Neutrophil (primary cell): Measurements from ENCODE around the gene AGAP1.

ENCODE experiments used
- H3K27ac ChIP-seq: fragments of 200-600 bp; sonication (generic); 2 replicates; pipeline ENCODE4 v1.5.1; 2016; ENCODE audit warnings: mild to moderate bottlenecking, moderate library complexity
- H3K27me3 ChIP-seq: fragments of 200-600 bp; sonication (generic); 2 replicates; pipeline ENCODE4 v1.6.0; 2016; ENCODE audit warnings: mild to moderate bottlenecking
- H3K36me3 ChIP-seq: fragments of 200-600 bp; sonication (generic); 2 replicates; pipeline ENCODE4 v1.5.1; 2017
- H3K4me1 ChIP-seq, 2 experiments: fragments of 200-600 bp in 1 of 2; sonication (generic) in 1 of 2; 1 replicate in 1 of 2; 2 replicates in 1 of 2; pipeline versions ENCODE4 v1.5.1 to v1.6.1; 2013 to 2016; ENCODE audit warnings: low read depth in 1 of 2, low read length in 1 of 2, mild to moderate bottlenecking in 1 of 2, moderate library complexity in 1 of 2; ENCODE audit not compliant: control insufficient read depth in 1 of 2, insufficient read depth in 1 of 2
- H3K4me3 ChIP-seq, 2 experiments: fragments of 200-600 bp in 1 of 2; sonication (generic) in 1 of 2; 1 replicate in 1 of 2; 2 replicates in 1 of 2; pipeline ENCODE4 v1.5.1; 2013 to 2016; ENCODE audit warnings: low read depth in 1 of 2, low read length in 1 of 2, mild to moderate bottlenecking in 1 of 2, moderate library complexity in 1 of 2
- H3K9me3 ChIP-seq: fragments of 200-600 bp; sonication (generic); 2 replicates; pipeline ENCODE4 v1.5.1; 2016
- CTCF ChIP-seq: fragments of 200-600 bp; sonication (generic); IDR thresholded peaks from 2 replicates; pipeline ENCODE4 v1.5.1; 2016; ENCODE audit warnings: antibody characterized with exemption

The AGAP1 gene

GRCh38 chr2:235989591-235989990 is 495.7 kb downstream of the AGAP1 start:
- no peak for TF ChIP-seq CTCF
- no peaks in the 10 kb centered on the region for H3K27me3 ChIP-seq
- H3K36me3 ChIP-seq = no peaks in the 10 kb centered on the region
- H3K4me3 ChIP-seq = no peak overlapping the region
- H3K9me3 ChIP-seq = no peaks in the 10 kb centered on the region
- no peak overlapping the region for H3K27ac ChIP-seq
- no peaks in the 10 kb centered on the region for H3K4me1 ChIP-seq

GRCh38 chr2:235990344-235990743 is 496.5 kb downstream of the AGAP1 start:
- TF ChIP-seq CTCF = no peak
- Histone ChIP-seq H3K9me3 (no peaks in the 10 kb centered on the region), H3K36me3 (no peaks in the 10 kb centered on the region), H3K27ac (no peak overlapping the region), H3K4me3 (no peak overlapping the region), H3K4me1 (no peaks in the 10 kb centered on the region), H3K27me3 (no peaks in the 10 kb centered on the region)

GRCh38 chr2:235992024-235992423 is 498.2 kb downstream of the AGAP1 start:
- no peaks in the 10 kb centered on the region for H3K27me3 ChIP-seq
- TF ChIP-seq CTCF = no peak

DNA sequence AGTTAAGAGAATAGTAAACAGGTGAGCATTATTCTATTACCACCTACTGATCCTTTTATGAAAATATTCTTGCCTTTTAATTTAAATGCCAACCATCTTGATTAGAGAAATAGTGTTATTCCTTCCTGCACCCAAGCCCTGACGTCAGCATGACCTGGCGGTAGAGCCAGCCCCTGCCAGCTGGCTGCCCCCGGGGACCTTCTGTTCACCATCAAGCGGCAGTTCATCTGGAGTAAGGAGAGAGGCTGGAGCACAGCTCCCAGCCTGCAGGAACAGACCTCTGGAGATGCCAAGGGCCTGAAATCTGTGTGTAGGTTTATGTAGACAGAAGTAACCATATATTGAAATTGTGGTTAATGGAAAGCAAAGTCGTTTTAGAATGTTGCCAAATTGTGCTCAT is 502.6 kb downstream of the AGAP1 start:
- no peaks in the 10 kb centered on the region for H3K27me3 ChIP-seq
- TF ChIP-seq CTCF = no peak
- no peak overlapping the region for H3K27ac ChIP-seq
- no peaks in the 10 kb centered on the region for H3K36me3 ChIP-seq
- no peaks in the 10 kb centered on the region for H3K4me1 ChIP-seq
- H3K9me3 ChIP-seq = no peaks in the 10 kb centered on the region
- H3K4me3 ChIP-seq = no peak overlapping the region

More at GRCh38 chr2:235992024-235992423, 498.2 kb downstream of the AGAP1 start:
- H3K4me1 ChIP-seq = no peaks in the 10 kb centered on the region
- no peaks in the 10 kb centered on the region for H3K9me3 ChIP-seq
- H3K36me3 ChIP-seq = no peaks in the 10 kb centered on the region
- no peak overlapping the region for H3K4me3 ChIP-seq
- H3K27ac ChIP-seq = no peak overlapping the region

DNA sequence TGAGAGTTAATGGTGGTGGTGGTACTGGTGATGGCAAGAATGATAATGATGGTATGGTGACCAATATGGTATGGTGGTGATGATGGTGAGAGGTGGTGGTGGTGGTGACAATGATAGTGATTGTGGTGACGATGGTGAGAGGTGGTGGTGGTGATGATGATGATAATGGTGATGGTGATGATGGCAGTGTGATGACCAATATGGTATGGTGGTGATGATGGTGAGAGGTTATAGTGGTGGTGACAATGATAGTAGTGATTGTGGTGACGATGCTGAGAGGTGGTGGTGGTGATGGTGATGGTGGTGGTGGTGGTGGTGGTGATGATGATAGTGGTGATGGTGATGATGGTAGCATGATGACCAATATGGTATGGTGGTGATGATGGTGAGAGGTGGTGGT is 505.2 kb downstream of the AGAP1 start:
- TF ChIP-seq CTCF = no peak
- H3K9me3 ChIP-seq = no peaks in the 10 kb centered on the region

More for the DNA sequence above, 505.2 kb downstream of the AGAP1 start:
- H3K4me1 ChIP-seq = no peaks in the 10 kb centered on the region
- no peaks in the 10 kb centered on the region for H3K36me3 ChIP-seq
- no peaks in the 10 kb centered on the region for H3K27me3 ChIP-seq
- no peak overlapping the region for H3K27ac ChIP-seq
- no peak overlapping the region for H3K4me3 ChIP-seq
